Caco-2 (cell line): ENCODE results near the gene ARMC5. TPM values are rescaled to one million over a fixed set of nuclear protein-coding genes. Genes with fewer than 3 reads are reported as not detected.
A peak's percentile ranks its signal among the peaks of the same experiment; 100 is the strongest.

Source experiments
- BruUV-seq: library from RNA; stranded (reverse); fragments of 400-500 nt; replicated peaks from 2 replicates; lab custom pipeline; 2021; lab: Mats Ljungman, UMichigan
- CTCF ChIA-PET: fragments of 300-600 bp; sonication (Branson Sonifier 250); formaldehyde crosslinking; loops from one replicate; lab custom pipeline; 2022; ENCODE audit warnings: antibody characterized with exemption; lab: Charles Lee
- POLR2A ChIA-PET: fragments of 300-600 bp; sonication (Branson Sonifier 250); formaldehyde crosslinking; loops from one replicate; lab custom pipeline; 2022; ENCODE audit warnings: antibody characterized with exemption; lab: Charles Lee
- DNase-seq, 2 experiments: peaks; one replicate each; pipeline versions ENCODE4 v3.0.0 to v3.0.0-alpha.2; 2020 to 2022
- H3K27me3 ChIP-seq: replicated peaks from 2 replicates; pipeline ENCODE4 v1.6.0; 2011; ENCODE audit warnings: low read length; ENCODE audit not compliant: control insufficient read depth, insufficient read depth
- H3K36me3 ChIP-seq: 2 replicates; pipeline ENCODE4 v1.5.1; 2011; ENCODE audit warnings: low read length; ENCODE audit not compliant: control insufficient read depth, insufficient read depth
- H3K4me1 ChIP-seq: fragments of 250-450 bp; sonication (Bioruptor Pico); 2 replicates; pipeline ENCODE4 v1.5.1; 2020; ENCODE audit warnings: mild to moderate bottlenecking
- H3K4me3 ChIP-seq: 2 replicates; pipeline ENCODE4 v1.5.1; 2011; ENCODE audit warnings: low read depth, mild to moderate bottlenecking, control low read depth, low read length
- H3K9me3 ChIP-seq: fragments of 250-450 bp; sonication (Bioruptor Pico); 2 replicates; pipeline ENCODE4 v1.5.1; 2020; ENCODE audit warnings: mild to moderate bottlenecking, moderate library complexity
- H3K27ac Mint-ChIP-seq: one replicate; pipeline ENCODE4 v1.8.0; 2022; ENCODE audit warnings: mixed read lengths; ENCODE audit not compliant: unreplicated experiment
- H3K27me3 Mint-ChIP-seq: one replicate; pipeline ENCODE4 v1.8.0; 2022; ENCODE audit warnings: mixed read lengths; ENCODE audit not compliant: insufficient read depth, unreplicated experiment
- H3K36me3 Mint-ChIP-seq: one replicate; pipeline ENCODE4 v1.8.0; 2022; ENCODE audit warnings: mild to moderate bottlenecking, mixed read lengths; ENCODE audit not compliant: insufficient read depth, unreplicated experiment
- H3K4me1 Mint-ChIP-seq: one replicate; pipeline ENCODE4 v1.8.0; 2022; ENCODE audit warnings: low read depth, mixed read lengths; ENCODE audit not compliant: unreplicated experiment
- H3K4me3 Mint-ChIP-seq: one replicate; pipeline ENCODE4 v1.8.0; 2022; ENCODE audit warnings: mild to moderate bottlenecking, moderate library complexity, mixed read lengths; ENCODE audit not compliant: unreplicated experiment
- H3K9me3 Mint-ChIP-seq: one replicate; pipeline ENCODE4 v1.8.0; 2022; ENCODE audit warnings: mixed read lengths; ENCODE audit not compliant: unreplicated experiment
- CTCF ChIP-seq, 2 experiments: fragments of 200-600 bp in 1 of 2; IDR thresholded peaks; 1 replicate in 1 of 2; 2 replicates in 1 of 2; pipeline versions ENCODE4 v1.5.1 to v1.8.0; 2011 to 2022; ENCODE audit warnings: antibody characterized with exemption in 1 of 2, control low read depth in 1 of 2, inconsistent platforms in 1 of 2, low read depth in 1 of 2, low read length in 1 of 2, mild to moderate bottlenecking in 1 of 2, moderate library complexity in 1 of 2; ENCODE audit not compliant: insufficient read depth in 1 of 2, severe bottlenecking in 1 of 2, unreplicated experiment in 1 of 2
- intact Hi-C: fragments of 100-400 bp; cut with micrococcal nuclease; formaldehyde crosslinking; loops from one replicate; pipeline ENCODE4 v1.10.0; 2022; ENCODE audit not compliant: unreplicated experiment
- total RNA-seq: library from RNA; stranded (reverse); gene quantifications from 2 replicates; pipeline ENCODE4 v1.2.3, GENCODE V29; 2022

Gene ARMC5
- total RNA-seq, 1 experiment from 2014 or later = 10.2 TPM

GRCh38 chr16:31476303-31477219, 17.3 kb downstream of the ARMC5 start:
- Mint-ChIP-seq H3K27me3 (no peaks in the 10 kb centered on the region), H3K4me3 (peak overlapping the region; percentile 86), H3K27ac (peak overlapping the region; percentile 86), H3K9me3 (no peaks in the 10 kb centered on the region), H3K4me1 (peaks cover 18% of the 10 kb centered on the region), H3K36me3 (peaks cover 24% of the 10 kb centered on the region)
- ChIA-PET POLR2A (interaction anchor here (1.0 to 2.4 kb wide), 3 partner anchors 13 to 25 kb away, joined by 3 to 30 read pairs (median 3); partner anchors contain the start of gene ARMC5), CTCF (interaction anchor here (0.7 to 3.6 kb wide), 3 partner anchors 17 to 397 kb away, joined by 3 to 33 read pairs (median 4); partner anchors contain the start of genes ARMC5 and ZNF267)
- TF ChIP-seq CTCF (IDR thresholded peaks at IDR 0.05; ENCODE audit: insufficient read depth in 1 of 2, low read depth in 1 of 2, low read length in 1 of 2, severe bottlenecking in 1 of 2, unreplicated experiment in 1 of 2) = no peak
- Histone ChIP-seq H3K4me3 (peak overlapping the region; percentile 81), H3K4me1 (peaks cover 3% of the 10 kb centered on the region), H3K9me3 (no peaks in the 10 kb centered on the region), H3K36me3 (no peaks in the 10 kb centered on the region), H3K27me3 (no peaks in the 10 kb centered on the region)
- peak; percentile 79 to 87 for DNase-seq
- intact Hi-C loops = loop anchor here (1.0 to 2.0 kb wide), 2 partner anchors 17 to 32 kb away; partner anchors contain the start of genes ARMC5 and RUSF1
- no TSS peak for BruUV-seq

GRCh38 chr16:31477220-31478216, 18.2 kb downstream of the ARMC5 start:
- peak overlapping the region; percentile 63 for H3K27ac Mint-ChIP-seq
- H3K27me3 Mint-ChIP-seq = no peaks in the 10 kb centered on the region
- no TSS peak for BruUV-seq
- peaks cover 13% of the 10 kb centered on the region for H3K4me1 Mint-ChIP-seq
- peaks cover 22% of the 10 kb centered on the region for H3K36me3 Mint-ChIP-seq
- POLR2A ChIA-PET = interaction anchor here (1.0 to 2.4 kb wide), 3 partner anchors 14 to 25 kb away, joined by 3 to 30 read pairs (median 3); partner anchors contain the start of gene ARMC5
- Histone ChIP-seq H3K4me1 (peaks cover 3% of the 10 kb centered on the region; the same call in 1 of the 2 replicates), H3K4me3 (peak overlapping the region; percentile 81), H3K9me3 (no peaks in the 10 kb centered on the region), H3K27me3 (no peaks in the 10 kb centered on the region), H3K36me3 (no peaks in the 10 kb centered on the region)
- no peaks in the 10 kb centered on the region for H3K9me3 Mint-ChIP-seq
- peak overlapping the region; percentile 86 for H3K4me3 Mint-ChIP-seq
- DNase-seq = peak; percentile 88 to 89
- CTCF ChIA-PET = interaction anchor here (0.7 to 3.6 kb wide), 4 partner anchors 18 to 396 kb away, joined by 3 to 33 read pairs (median 4); partner anchors contain the start of genes ARMC5, RUSF1 and ZNF267
- intact Hi-C loops = loop anchor here (1.0 to 2.0 kb wide), 2 partner anchors 18 to 31 kb away; partner anchors contain the start of genes ARMC5 and RUSF1
- TF ChIP-seq CTCF (IDR thresholded peaks at IDR 0.05; ENCODE audit: insufficient read depth in 1 of 2, low read depth in 1 of 2, low read length in 1 of 2, severe bottlenecking in 1 of 2, unreplicated experiment in 1 of 2) = peak; percentile 63 to 73
